Midbrain (tissue), 1 donor: ENCODE measurements around the gene ERP29.
"Not testable (repeated sequence)": the region's sequence is repeated elsewhere in the genome, so short reads cannot be mapped to it uniquely, and the experiment has no call there.

Source experiments
- DNase-seq: peaks from one replicate; lab custom pipeline; 2025; lab: John Stamatoyannopoulos, UW

Gene ERP29

GRCh38 chr12:112035219-112035785 lies 22.1 kb downstream of the ERP29 start:
- DNase-seq, result no peak

GRCh38 chr12:112036614-112037013 lies 23.4 kb downstream of the ERP29 start:
- not testable (repeated sequence) for DNase-seq

- DNase-seq, result no peak
Measured at GRCh38 chr12:112046003-112046402, 32.8 kb downstream of the ERP29 start.

GRCh38 chr12:112049351-112049750 lies 36.1 kb downstream of the ERP29 start:
- no peak for DNase-seq

- DNase-seq, result no peak
Measured at GRCh38 chr12:112061137-112061536, 47.9 kb downstream of the ERP29 start.

GRCh38 chr12:112063273-112063672 lies 50.0 kb downstream of the ERP29 start:
- DNase-seq, result no peak

GRCh38 chr12:112066566-112066965 lies 53.3 kb downstream of the ERP29 start:
- no peak for DNase-seq
